ENCODE results near the gene WASF2.

Gene WASF2

DNA sequence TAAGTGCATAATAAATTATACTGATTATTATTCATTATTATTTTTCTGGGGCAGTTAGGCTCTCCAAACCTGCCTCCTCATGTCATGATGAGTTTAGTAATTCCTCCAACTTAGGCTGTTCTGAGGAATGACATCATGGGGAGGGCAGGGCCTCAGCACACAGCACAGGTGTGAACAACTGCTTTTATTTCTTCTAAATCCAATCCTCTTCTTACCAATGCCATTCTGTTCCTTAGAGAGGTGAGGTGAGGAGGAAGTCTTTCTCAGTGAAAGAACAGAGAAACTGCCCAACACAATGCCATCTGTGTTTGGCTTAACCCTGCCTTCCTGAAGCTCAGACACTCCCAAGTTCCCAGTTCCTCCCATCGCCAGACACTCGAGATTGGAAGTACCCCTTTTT is 45.4 kb upstream of the WASF2 start:
- TF ChIP-seq TAF1 (IDR thresholded peaks at IDR 0.05; ENCODE audit: borderline replicate concordance, insufficient read depth, low read length) (no peak), POLR2AphosphoS5 (IDR thresholded peaks at IDR 0.05; ENCODE audit: low read depth, low read length) (no peak), FOXP2 (optimal IDR thresholded peaks at IDR 0.05; ENCODE audit: borderline replicate concordance, extremely low read depth, extremely low read length, insufficient read depth) (no peak), SIN3A (IDR thresholded peaks at IDR 0.05; ENCODE audit: borderline replicate concordance, insufficient read depth, low read length) (no peak), REST (IDR thresholded peaks at IDR 0.05; ENCODE audit: insufficient read depth in 1 of 2, low read depth in 2 of 2, low read length in 2 of 2) (no peak)

- TF ChIP-seq SIN3A (IDR thresholded peaks at IDR 0.05; ENCODE audit: borderline replicate concordance, insufficient read depth, low read length), result no peak
- no peak for TF ChIP-seq TAF1 (IDR thresholded peaks at IDR 0.05; ENCODE audit: borderline replicate concordance, insufficient read depth, low read length)
- TF ChIP-seq REST (IDR thresholded peaks at IDR 0.05; ENCODE audit: insufficient read depth in 1 of 2, low read depth in 2 of 2, low read length in 2 of 2), result no peak
- no peak for TF ChIP-seq FOXP2 (optimal IDR thresholded peaks at IDR 0.05; ENCODE audit: borderline replicate concordance, extremely low read depth, extremely low read length, insufficient read depth)
- no peak for TF ChIP-seq POLR2AphosphoS5 (IDR thresholded peaks at IDR 0.05; ENCODE audit: low read depth, low read length)
Measured at GRCh38 chr1:27531959-27532685, 42.2 kb upstream of the WASF2 start.

DNA sequence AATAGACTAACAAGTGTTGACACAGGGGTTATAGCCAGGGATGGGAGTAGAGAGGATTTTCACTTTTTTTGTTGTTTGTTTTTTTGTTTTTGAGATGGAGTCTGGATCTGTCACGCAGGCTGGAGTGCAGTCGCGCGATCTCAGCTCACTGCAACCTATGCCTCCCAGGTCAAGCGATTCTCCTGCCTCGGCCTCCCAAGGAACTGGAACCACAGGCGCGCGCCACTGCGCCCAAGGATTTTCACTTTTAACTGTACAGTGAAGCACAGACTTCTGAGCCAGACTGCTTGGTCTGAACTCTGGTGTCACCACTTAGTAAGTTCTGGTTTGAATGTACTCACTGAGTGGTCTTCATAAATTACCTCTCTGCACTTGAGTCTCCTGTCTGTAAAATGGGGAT is 40.2 kb upstream of the WASF2 start:
- TF ChIP-seq TAF1 (IDR thresholded peaks at IDR 0.05; ENCODE audit: borderline replicate concordance, insufficient read depth, low read length) (no peak), SIN3A (IDR thresholded peaks at IDR 0.05; ENCODE audit: borderline replicate concordance, insufficient read depth, low read length) (no peak), REST (IDR thresholded peaks at IDR 0.05; ENCODE audit: insufficient read depth in 1 of 2, low read depth in 2 of 2, low read length in 2 of 2) (no peak), FOXP2 (optimal IDR thresholded peaks at IDR 0.05; ENCODE audit: borderline replicate concordance, extremely low read depth, extremely low read length, insufficient read depth) (no peak), POLR2AphosphoS5 (IDR thresholded peaks at IDR 0.05; ENCODE audit: low read depth, low read length) (no peak)

- no peak for TF ChIP-seq REST (IDR thresholded peaks at IDR 0.05; ENCODE audit: insufficient read depth in 1 of 2, low read depth in 2 of 2, low read length in 2 of 2)
- no peak for TF ChIP-seq FOXP2 (optimal IDR thresholded peaks at IDR 0.05; ENCODE audit: borderline replicate concordance, extremely low read depth, extremely low read length, insufficient read depth)
- no peak for TF ChIP-seq SIN3A (IDR thresholded peaks at IDR 0.05; ENCODE audit: borderline replicate concordance, insufficient read depth, low read length)
- TF ChIP-seq POLR2AphosphoS5 (IDR thresholded peaks at IDR 0.05; ENCODE audit: low read depth, low read length), result no peak
- no peak for TF ChIP-seq TAF1 (IDR thresholded peaks at IDR 0.05; ENCODE audit: borderline replicate concordance, insufficient read depth, low read length)
Measured at GRCh38 chr1:27529704-27530018, 39.7 kb upstream of the WASF2 start.

Data from PFSK-1 (cell line).